Fibroblast of skin of right quadriceps (primary cell): ENCODE measurements around the gene PLCH2.
"Not testable (repeated sequence)": the region's sequence is repeated elsewhere in the genome, so short reads cannot be mapped to it uniquely, and the experiment has no call there.

Experiments used
- DNase-seq: peaks from one replicate; pipeline ENCODE4 v3.0.0-alpha.2; 2013

PLCH2 gene

GRCh38 chr1:2441746-2442145 lies 34.3 kb upstream of the PLCH2 start:
- DNase-seq = no peak

- no peak for DNase-seq
Measured at GRCh38 chr1:2442661-2443060, 33.4 kb upstream of the PLCH2 start.

GRCh38 chr1:2443277-2444137 lies 32.6 kb upstream of the PLCH2 start:
- no peak for DNase-seq

- DNase-seq = no peak
Measured at GRCh38 chr1:2444138-2444591, 31.9 kb upstream of the PLCH2 start.

GRCh38 chr1:2445162-2445822 lies 30.8 kb upstream of the PLCH2 start:
- no peak for DNase-seq

- DNase-seq = no peak
Measured at GRCh38 chr1:2445823-2446215, 30.3 kb upstream of the PLCH2 start.

GRCh38 chr1:2446394-2446793 lies 29.7 kb upstream of the PLCH2 start:
- DNase-seq = peak; percentile 17

GRCh38 chr1:2446861-2447260 lies 29.2 kb upstream of the PLCH2 start:
- no peak for DNase-seq

GRCh38 chr1:2447276-2448097 lies 28.6 kb upstream of the PLCH2 start:
- DNase-seq = no peak

- no peak for DNase-seq
Measured at GRCh38 chr1:2448098-2448445, 28.0 kb upstream of the PLCH2 start.

GRCh38 chr1:2449636-2450454 lies 26.2 kb upstream of the PLCH2 start:
- DNase-seq = no peak

GRCh38 chr1:2451741-2452140 lies 24.3 kb upstream of the PLCH2 start:
- DNase-seq = peak; percentile 94

GRCh38 chr1:2452201-2452931 lies 23.7 kb upstream of the PLCH2 start:
- DNase-seq = peak; percentile 13

- DNase-seq = no peak
Measured at GRCh38 chr1:2452932-2453315, 23.2 kb upstream of the PLCH2 start.

- DNase-seq = no peak
Measured at GRCh38 chr1:2454227-2454626, 21.9 kb upstream of the PLCH2 start.

- no peak for DNase-seq
Measured at GRCh38 chr1:2455757-2456156, 20.3 kb upstream of the PLCH2 start.

GRCh38 chr1:2457444-2457843 lies 18.6 kb upstream of the PLCH2 start:
- DNase-seq = no peak

- DNase-seq = no peak
Measured at GRCh38 chr1:2458687-2459086, 17.4 kb upstream of the PLCH2 start.

- DNase-seq = not testable (repeated sequence)
Measured at GRCh38 chr1:2459102-2459753, 16.9 kb upstream of the PLCH2 start.

- peak; percentile 9 for DNase-seq
Measured at GRCh38 chr1:2459757-2460156, 16.3 kb upstream of the PLCH2 start.

GRCh38 chr1:2460203-2460602 lies 15.9 kb upstream of the PLCH2 start:
- DNase-seq = no peak
